B cell (primary cell): ENCODE results near the gene RPTN. TPM values are rescaled to one million over a fixed set of nuclear protein-coding genes. Genes with fewer than 3 reads are reported as not detected.

Source experiments
- ATAC-seq: fragments of 200-7000 bp; cut with Tn5 transposase; one replicate; pipeline ENCODE4 v1.10.0; 2021; ENCODE audit warnings: low read depth, mild to moderate bottlenecking, moderate number of reproducible peaks, moderate library complexity
- CTCF ChIA-PET: fragments of 350-600 bp; sonication (Branson Sonifier 250); formaldehyde crosslinking; loops from one replicate; lab custom pipeline; 2021; ENCODE audit warnings: antibody characterized with exemption, inconsistent platforms; lab: Charles Lee
- POLR2A ChIA-PET: fragments of 350-600 bp; sonication (Branson Sonifier 250); formaldehyde crosslinking; loops from one replicate; lab custom pipeline; 2021; ENCODE audit warnings: antibody characterized with exemption; lab: Charles Lee
- DNase-seq: peaks from one replicate; pipeline ENCODE4 v3.0.0; 2013
- H2AFZ ChIP-seq: 2 replicates; pipeline ENCODE4 v1.6.1; 2012; ENCODE audit warnings: mild to moderate bottlenecking, low read depth, low read length; ENCODE audit not compliant: insufficient read depth, poor library complexity, severe bottlenecking
- H3K27ac ChIP-seq, 2 donors: 1 replicate in 1 of 2; 2 replicates in 1 of 2; pipeline ENCODE4 v1.5.1; 2012 to 2013; ENCODE audit warnings: low read length in 2 of 2, mild to moderate bottlenecking in 2 of 2, moderate library complexity in 1 of 2
- H3K27me3 ChIP-seq, 4 experiments: fragments of 200-600 bp in 1 of 4; sonication (generic) in 1 of 4; replicated peaks in 1 of 4; 1 replicate in 2 of 4; 2 replicates in 2 of 4; pipeline versions ENCODE4 v1.6.1 to v1.7.0; 2013 to 2016; ENCODE audit warnings: low read length in 3 of 4, mild to moderate bottlenecking in 2 of 4, mixed read lengths in 1 of 4, moderate library complexity in 1 of 4; ENCODE audit not compliant: insufficient read depth in 4 of 4, control insufficient read depth in 3 of 4; ENCODE audit errors: control extremely low read depth in 1 of 4
- H3K36me3 ChIP-seq, 2 experiments: replicated peaks in 1 of 2; 1 replicate in 1 of 2; 2 replicates in 1 of 2; pipeline versions ENCODE4 v1.6.1 to v1.7.1; 2013; ENCODE audit warnings: low read length in 1 of 2; ENCODE audit not compliant: insufficient read depth in 2 of 2, control insufficient read depth in 1 of 2; ENCODE audit errors: control extremely low read depth in 1 of 2, extremely low read depth in 1 of 2
- H3K4me1 ChIP-seq, 2 donors: fragments of 200-600 bp in 1 of 2; sonication (generic) in 1 of 2; 1 replicate in 1 of 2; 2 replicates in 1 of 2; pipeline versions ENCODE4 v1.5.1 to v1.6.1; 2013 to 2017; ENCODE audit warnings: low read length in 2 of 2; ENCODE audit not compliant: control insufficient read depth in 2 of 2, insufficient read depth in 2 of 2
- H3K4me2 ChIP-seq: replicated peaks from 2 replicates; pipeline ENCODE3; 2012; ENCODE audit warnings: mild to moderate bottlenecking, low read depth, low read length; ENCODE audit not compliant: poor library complexity, severe bottlenecking
- H3K4me3 ChIP-seq, 5 experiments: fragments of 200-600 bp in 1 of 5; sonication (generic) in 1 of 5; 1 replicate in 3 of 5; 2 replicates in 2 of 5; pipeline versions ENCODE4 v1.5.1 to v1.7.0; 2011 to 2016; ENCODE audit warnings: low read length in 4 of 5, mild to moderate bottlenecking in 4 of 5, low read depth in 2 of 5, control low read depth in 1 of 5, moderate library complexity in 1 of 5; ENCODE audit not compliant: insufficient read depth in 1 of 5; ENCODE audit errors: control extremely low read depth in 1 of 5, extremely low read depth in 1 of 5
- H3K79me2 ChIP-seq: fragments of 200-600 bp; sonication (generic); one replicate; pipeline ENCODE4 v1.6.0; 2016; ENCODE audit warnings: low read length; ENCODE audit not compliant: control insufficient read depth, insufficient read depth
- H3K9ac ChIP-seq: fragments of 200-600 bp; sonication (generic); 2 replicates; pipeline ENCODE4 v1.6.1; 2017; ENCODE audit warnings: mild to moderate bottlenecking, low read length, moderate library complexity
- H3K9me3 ChIP-seq, 3 donors: one replicate each; pipeline versions ENCODE4 v1.6.1 to v1.7.1; 2013; ENCODE audit warnings: low read length in 2 of 3; ENCODE audit not compliant: control insufficient read depth in 2 of 3, insufficient read depth in 1 of 3; ENCODE audit errors: control extremely low read depth in 1 of 3
- H4K20me1 ChIP-seq: 2 replicates; pipeline ENCODE4 v1.6.0; 2012; ENCODE audit warnings: mild to moderate bottlenecking, low read length; ENCODE audit not compliant: insufficient read depth, control insufficient read depth, poor library complexity, severe bottlenecking
- H3K27ac Mint-ChIP-seq: one replicate; pipeline ENCODE4 v1.8.0; 2021; ENCODE audit warnings: mixed read lengths
- H3K27me3 Mint-ChIP-seq: one replicate; pipeline ENCODE4 v1.8.0; 2021; ENCODE audit warnings: mixed read lengths
- H3K4me1 Mint-ChIP-seq: one replicate; pipeline ENCODE4 v1.8.0; 2021; ENCODE audit warnings: mixed read lengths
- H3K4me3 Mint-ChIP-seq: one replicate; pipeline ENCODE4 v1.8.0; 2021; ENCODE audit warnings: mixed read lengths
- H3K9me3 Mint-ChIP-seq: one replicate; pipeline ENCODE4 v1.8.0; 2022; ENCODE audit warnings: mixed read lengths; ENCODE audit not compliant: insufficient read depth
- CTCF ChIP-seq: fragments of 200-600 bp; IDR thresholded peaks from one replicate; pipeline ENCODE4 v1.8.0; 2022; ENCODE audit warnings: antibody characterized with exemption, mild to moderate bottlenecking
- EZH2 ChIP-seq: IDR thresholded peaks from 2 replicates; pipeline ENCODE4 v1.6.1; 2012; ENCODE audit warnings: borderline replicate concordance, low read depth, mild to moderate bottlenecking, moderate library complexity, low read length; ENCODE audit not compliant: insufficient read depth, poor library complexity, severe bottlenecking
- WGBS: methylation state at CpG from one replicate; pipeline ENCODE4 v1.1.5; 2013; ENCODE audit warnings: missing lambda C conversion rate; ENCODE audit not compliant: insufficient coverage; 5-methylcytosine and 5-hydroxymethylcytosine counted together
- intact Hi-C: fragments of 100-400 bp; cut with micrococcal nuclease; formaldehyde crosslinking; loops from one replicate; pipeline ENCODE4 v1.10.0; 2022
- polyA plus RNA-seq: library from polyadenylated mRNA; depleted of rRNA; stranded (reverse); fragments of >200 nt; gene quantifications from 2 replicates; pipeline ENCODE4 v1.2.3, GENCODE V29; 2012
- total RNA-seq, 2 donors: library from RNA; stranded (reverse); fragments of 120-200 nt in 1 of 2; gene quantifications; 1 replicate in 1 of 2; 2 replicates in 1 of 2; pipeline versions ENCODE4 v1.2.3 to v1.2.4, GENCODE V29; 2013 to 2022

RPTN gene
- total and polyA plus RNA-seq, 2 donors (not counting 1 experiment from before 2014, with no cell fraction given) = not detected

GRCh38 chr1:152107031-152107983 is 51.7 kb downstream of the RPTN start:
- no peak for ATAC-seq
- Histone ChIP-seq H3K9ac (no peak overlapping the region), H3K4me1 (peaks cover 40 to 46% of the 10 kb centered on the region in 2 donors), H3K4me3 (no peak overlapping the region), H3K9me3 (peaks cover 0 to 36% (median 0%) of the 10 kb centered on the region in 3 donors), H3K4me2 (no peak overlapping the region), H4K20me1 (no peaks in the 10 kb centered on the region), H2AFZ (no peak overlapping the region), H3K27ac (no peak overlapping the region), H3K27me3 (peaks cover 0 to 56% (median 46%) of the 10 kb centered on the region in 4 experiments), H3K36me3 (no peaks in the 10 kb centered on the region), H3K79me2 (no peaks in the 10 kb centered on the region)
- H3K9me3 Mint-ChIP-seq = no peaks in the 10 kb centered on the region
- H3K4me1 Mint-ChIP-seq = peaks cover 4% of the 10 kb centered on the region
- ChIA-PET CTCF (no interaction called here), POLR2A (no interaction called here)
- peaks cover 19% of the 10 kb centered on the region for H3K27me3 Mint-ChIP-seq
- intact Hi-C loops = no loop called here
- WGBS = 25% methylated on average over 38 of the region's 41 CpGs
- DNase-seq = peak; percentile 24
- H3K27ac Mint-ChIP-seq = no peak overlapping the region
- H3K4me3 Mint-ChIP-seq = no peak overlapping the region
- no peak for TF ChIP-seq EZH2
- no peak for TF ChIP-seq CTCF

GRCh38 chr1:152104854-152105253 is 54.2 kb downstream of the RPTN start:
- ATAC-seq = no peak
- no peak overlapping the region for H3K27ac ChIP-seq
- Mint-ChIP-seq H3K27me3 (peaks cover 39% of the 10 kb centered on the region), H3K4me1 (peaks cover 4% of the 10 kb centered on the region), H3K27ac (no peak overlapping the region), H3K9me3 (no peaks in the 10 kb centered on the region), H3K4me3 (no peak overlapping the region)
- ChIA-PET POLR2A (no interaction called here), CTCF (interaction anchor here (1.3 kb wide), 1 partner anchor 52 kb away, joined by 3 read pairs; no protein-coding TSS in a partner anchor)
- DNase-seq = no peak
- H3K9me3 ChIP-seq = peaks cover 0 to 27% (median 0%) of the 10 kb centered on the region in 3 donors
- H2AFZ ChIP-seq = no peak overlapping the region
- no peak overlapping the region for H3K9ac ChIP-seq
- no peaks in the 10 kb centered on the region for H3K36me3 ChIP-seq
- intact Hi-C loops = no loop called here
- peaks cover 17 to 23% of the 10 kb centered on the region in 2 donors for H3K4me1 ChIP-seq
- no CpG with 5 or more reads among the region's 2 CpGs for WGBS
- peaks cover 0 to 45% (median 38%) of the 10 kb centered on the region in 4 experiments for H3K27me3 ChIP-seq
- no peak overlapping the region for H3K4me3 ChIP-seq
- H4K20me1 ChIP-seq = no peaks in the 10 kb centered on the region
- TF ChIP-seq CTCF (no peak), EZH2 (no peak)
- H3K4me2 ChIP-seq = no peak overlapping the region
- no peaks in the 10 kb centered on the region for H3K79me2 ChIP-seq
